ENCODE results near the gene N4BP2L2.
A peak's percentile ranks its signal among the peaks of the same experiment; 100 is the strongest.

N4BP2L2 gene

GRCh38 chr13:32548837-32549236 lies 10.2 kb upstream of the N4BP2L2 start:
- TF ChIP-seq ZNF274 (IDR thresholded peaks at IDR 0.05; ENCODE audit: low read depth, low read length): no peak
- H3K4me3 ChIP-seq (ENCODE audit: low read length): no peak overlapping the region

DNA sequence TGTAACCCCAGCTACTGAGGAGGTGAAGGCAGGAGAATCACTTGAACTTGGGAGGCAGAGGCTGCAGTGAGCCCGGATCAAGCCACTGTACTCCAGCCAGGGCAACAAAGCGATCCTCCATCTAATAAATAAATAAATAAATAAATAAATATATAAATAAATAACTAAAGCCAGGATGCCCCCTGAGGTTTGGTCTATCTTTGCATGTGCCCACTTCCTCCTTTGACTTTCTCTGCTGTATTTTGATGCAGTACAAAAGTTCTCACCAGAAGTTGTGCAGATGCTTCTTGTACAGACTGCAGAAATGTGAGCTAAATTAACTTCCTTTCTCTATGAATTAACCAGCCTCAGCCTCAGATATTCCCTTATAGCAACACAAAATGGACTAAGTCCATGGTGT lies 6.5 kb upstream of the N4BP2L2 start:
- no peak for TF ChIP-seq ZNF274 (IDR thresholded peaks at IDR 0.05; ENCODE audit: low read depth, low read length)
- no peak overlapping the region for H3K4me3 ChIP-seq (ENCODE audit: low read length)

GRCh38 chr13:32542221-32542620 lies 3.6 kb upstream of the N4BP2L2 start:
- no peak overlapping the region for H3K4me3 ChIP-seq (ENCODE audit: low read length)
- no peak for TF ChIP-seq ZNF274 (IDR thresholded peaks at IDR 0.05; ENCODE audit: low read depth, low read length)

DNA sequence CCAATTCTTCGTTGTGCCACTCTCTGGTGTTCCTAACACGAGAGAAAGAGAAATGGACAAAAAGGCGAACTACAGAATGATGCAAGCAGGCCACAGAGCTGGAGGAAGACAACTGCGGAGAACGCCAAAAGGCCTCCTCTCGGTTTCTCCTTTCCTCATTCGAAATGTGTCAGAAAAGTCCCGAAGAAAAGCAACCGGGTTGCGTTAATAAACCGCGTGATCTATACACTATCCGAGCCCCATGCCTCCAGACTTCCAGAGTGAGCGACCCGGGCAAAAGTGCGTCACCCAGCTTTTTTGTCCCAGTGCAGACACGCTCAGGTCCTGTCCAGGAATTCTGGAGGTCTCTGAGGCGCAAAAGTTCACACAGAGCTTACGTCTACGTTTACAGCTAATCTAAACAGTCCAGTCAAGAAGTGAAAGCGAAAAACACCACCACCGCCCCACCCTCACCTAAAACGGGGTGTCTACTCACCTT lies 413 bp downstream of the N4BP2L2 start:
- TF ChIP-seq ZNF274 (IDR thresholded peaks at IDR 0.05; ENCODE audit: low read depth, low read length): no peak
- H3K4me3 ChIP-seq (ENCODE audit: low read length): peak overlapping the region; percentile 81

- peak overlapping the region; percentile 81 for H3K4me3 ChIP-seq (ENCODE audit: low read length)
- no peak for TF ChIP-seq ZNF274 (IDR thresholded peaks at IDR 0.05; ENCODE audit: low read depth, low read length)
These were observed 934 bp downstream of the N4BP2L2 start for GRCh38 chr13:32537580-32538142.

DNA sequence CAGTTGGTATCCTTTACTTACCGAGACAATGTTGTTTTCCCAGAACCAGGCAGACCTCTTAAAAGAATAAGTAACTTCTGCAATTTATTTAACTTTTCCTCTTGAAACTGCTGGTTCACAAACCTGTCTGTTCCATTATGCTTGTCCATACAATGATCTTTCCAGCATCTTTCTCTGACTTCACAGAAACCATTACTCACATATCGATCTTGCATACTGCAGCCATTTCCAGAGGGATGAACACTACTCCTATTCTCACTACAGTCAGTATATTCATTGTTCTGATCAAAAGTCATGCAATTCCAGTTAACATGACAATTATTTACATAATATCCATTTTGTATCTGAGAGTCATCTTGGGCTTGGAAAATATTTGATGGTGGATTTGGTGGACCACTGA lies 2.8 kb downstream of the N4BP2L2 start:
- no peak for TF ChIP-seq ZNF274 (IDR thresholded peaks at IDR 0.05; ENCODE audit: low read depth, low read length)
- H3K4me3 ChIP-seq (ENCODE audit: low read length): no peak overlapping the region

GRCh38 chr13:32535115-32535514 lies 3.5 kb downstream of the N4BP2L2 start:
- no peak overlapping the region for H3K4me3 ChIP-seq (ENCODE audit: low read length)
- TF ChIP-seq ZNF274 (IDR thresholded peaks at IDR 0.05; ENCODE audit: low read depth, low read length): no peak

DNA sequence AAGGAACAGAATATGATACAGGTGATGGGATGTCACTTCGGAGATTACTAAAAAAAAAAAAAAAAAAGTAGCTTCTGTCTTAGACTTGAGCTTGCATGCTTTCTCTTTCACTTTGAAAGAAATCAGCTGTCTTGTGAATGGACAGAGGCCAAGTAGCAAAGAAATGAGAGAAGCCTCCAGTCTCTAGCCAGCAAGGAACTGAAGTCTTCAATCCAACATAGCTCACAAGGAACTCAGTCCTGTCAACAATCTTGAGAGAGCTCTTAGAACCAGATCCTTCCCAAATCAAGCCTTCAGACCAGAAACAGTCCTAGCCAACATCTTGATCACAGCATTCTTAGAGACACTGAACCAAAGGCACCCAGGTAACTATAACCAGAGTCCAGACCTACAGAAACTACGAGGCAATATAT lies 7.7 kb downstream of the N4BP2L2 start:
- peak overlapping the region; percentile 69 for H3K4me3 ChIP-seq (ENCODE audit: low read length)
- no peak for TF ChIP-seq ZNF274 (IDR thresholded peaks at IDR 0.05; ENCODE audit: low read depth, low read length)

DNA sequence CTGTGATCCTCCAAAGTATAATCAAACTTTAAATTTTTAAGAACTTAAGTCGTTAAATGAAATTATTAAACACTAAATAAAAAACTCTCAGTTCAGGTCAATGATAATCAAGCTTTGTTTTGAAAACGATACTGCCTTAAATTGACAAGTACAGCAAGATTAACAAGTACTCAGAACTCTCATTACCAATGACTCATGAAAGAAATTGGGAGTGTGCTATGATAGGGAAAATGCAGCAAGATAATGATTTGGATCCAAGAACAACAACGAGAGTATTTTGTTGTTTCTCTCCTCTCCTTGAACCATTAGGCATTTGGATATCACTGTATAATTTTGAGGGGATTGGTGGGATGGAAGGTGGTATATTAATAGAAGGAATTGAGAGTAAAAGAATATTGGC lies 10.2 kb downstream of the N4BP2L2 start:
- TF ChIP-seq ZNF274 (IDR thresholded peaks at IDR 0.05; ENCODE audit: low read depth, low read length): no peak
- H3K4me3 ChIP-seq (ENCODE audit: low read length): no peak overlapping the region

DNA sequence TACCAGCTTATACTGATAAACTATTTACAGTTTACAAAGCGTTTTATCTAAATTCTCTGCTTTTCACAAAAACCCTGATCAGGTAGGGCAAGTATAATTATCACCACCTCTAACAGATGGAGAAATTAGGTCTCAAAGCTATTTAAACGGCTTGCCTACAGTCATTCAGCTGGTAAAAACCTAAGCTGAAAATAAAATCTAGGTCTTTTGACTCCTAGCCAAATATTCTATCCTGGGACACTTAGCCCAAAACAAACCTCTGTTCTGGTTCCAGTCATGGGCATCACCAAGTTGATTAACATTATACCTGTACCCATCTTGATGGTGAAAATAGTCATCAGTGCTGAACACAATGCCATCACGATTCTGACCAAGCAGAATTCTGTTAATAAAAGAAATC lies 11.4 kb downstream of the N4BP2L2 start:
- no peak overlapping the region for H3K4me3 ChIP-seq (ENCODE audit: low read length)
- no peak for TF ChIP-seq ZNF274 (IDR thresholded peaks at IDR 0.05; ENCODE audit: low read depth, low read length)

GRCh38 chr13:32525766-32526165 lies 12.8 kb downstream of the N4BP2L2 start:
- H3K4me3 ChIP-seq (ENCODE audit: low read length): no peak overlapping the region
- TF ChIP-seq ZNF274 (IDR thresholded peaks at IDR 0.05; ENCODE audit: low read depth, low read length): no peak

GRCh38 chr13:32515246-32515645 lies 23.3 kb downstream of the N4BP2L2 start:
- no peak for TF ChIP-seq ZNF274 (IDR thresholded peaks at IDR 0.05; ENCODE audit: low read depth, low read length)
- no peak overlapping the region for H3K4me3 ChIP-seq (ENCODE audit: low read length)

GRCh38 chr13:32511482-32511881 lies 27.1 kb downstream of the N4BP2L2 start:
- no peak overlapping the region for H3K4me3 ChIP-seq (ENCODE audit: low read length)
- no peak for TF ChIP-seq ZNF274 (IDR thresholded peaks at IDR 0.05; ENCODE audit: low read depth, low read length)

GRCh38 chr13:32504876-32505275 lies 33.7 kb downstream of the N4BP2L2 start:
- TF ChIP-seq ZNF274 (IDR thresholded peaks at IDR 0.05; ENCODE audit: low read depth, low read length): no peak
- H3K4me3 ChIP-seq (ENCODE audit: low read length): no peak overlapping the region

DNA sequence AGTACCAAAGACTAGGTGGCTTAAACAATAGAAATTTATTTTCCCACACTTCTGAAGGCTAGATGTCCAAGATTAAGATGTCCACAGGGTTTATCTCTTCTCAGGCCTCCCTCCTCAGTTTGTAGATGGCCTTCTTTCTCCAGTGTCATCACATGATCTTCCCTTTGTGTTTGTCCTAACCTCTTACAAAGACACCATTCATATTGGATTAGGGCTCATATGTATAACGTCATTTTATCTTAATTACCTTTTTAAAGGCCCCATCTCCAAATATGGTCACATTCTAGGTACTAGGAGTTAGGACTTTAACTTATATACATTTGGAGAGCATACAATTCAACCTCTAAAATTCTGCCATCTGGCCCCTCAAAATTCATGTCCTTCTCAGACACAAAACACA lies 34.3 kb downstream of the N4BP2L2 start:
- TF ChIP-seq ZNF274 (IDR thresholded peaks at IDR 0.05; ENCODE audit: low read depth, low read length): no peak
- no peak overlapping the region for H3K4me3 ChIP-seq (ENCODE audit: low read length)

DNA sequence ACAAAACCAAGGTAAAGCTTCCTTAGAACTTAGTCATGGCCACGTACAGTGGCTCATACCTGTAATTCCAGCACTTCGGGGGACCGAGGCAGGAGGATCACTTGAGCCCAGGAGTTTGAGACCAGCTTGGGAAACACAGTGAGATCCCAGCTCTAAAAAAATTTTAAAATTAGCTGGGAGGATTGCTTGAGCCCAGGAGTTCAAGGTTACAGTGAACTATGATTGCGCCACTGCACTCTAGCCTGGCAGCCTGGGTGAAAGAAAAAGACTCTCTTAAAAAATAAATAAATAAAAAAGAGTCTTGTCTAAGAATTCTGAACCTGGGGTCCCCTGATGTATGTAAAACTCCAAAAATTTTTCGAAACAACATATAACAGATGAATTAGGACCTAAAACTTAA lies 34.9 kb downstream of the N4BP2L2 start:
- no peak for TF ChIP-seq ZNF274 (IDR thresholded peaks at IDR 0.05; ENCODE audit: low read depth, low read length)
- no peak overlapping the region for H3K4me3 ChIP-seq (ENCODE audit: low read length)
